ENCODE data around the gene DLL4.
"Not testable (repeated sequence)": the region's sequence is repeated elsewhere in the genome, so short reads cannot be mapped to it uniquely, and the experiment has no call there.

The DLL4 gene

GRCh38 chr15:40958723-40959122, 29.6 kb downstream of the DLL4 start:
- DNase-seq (ENCODE audit: low spot score), result no peak

DNA sequence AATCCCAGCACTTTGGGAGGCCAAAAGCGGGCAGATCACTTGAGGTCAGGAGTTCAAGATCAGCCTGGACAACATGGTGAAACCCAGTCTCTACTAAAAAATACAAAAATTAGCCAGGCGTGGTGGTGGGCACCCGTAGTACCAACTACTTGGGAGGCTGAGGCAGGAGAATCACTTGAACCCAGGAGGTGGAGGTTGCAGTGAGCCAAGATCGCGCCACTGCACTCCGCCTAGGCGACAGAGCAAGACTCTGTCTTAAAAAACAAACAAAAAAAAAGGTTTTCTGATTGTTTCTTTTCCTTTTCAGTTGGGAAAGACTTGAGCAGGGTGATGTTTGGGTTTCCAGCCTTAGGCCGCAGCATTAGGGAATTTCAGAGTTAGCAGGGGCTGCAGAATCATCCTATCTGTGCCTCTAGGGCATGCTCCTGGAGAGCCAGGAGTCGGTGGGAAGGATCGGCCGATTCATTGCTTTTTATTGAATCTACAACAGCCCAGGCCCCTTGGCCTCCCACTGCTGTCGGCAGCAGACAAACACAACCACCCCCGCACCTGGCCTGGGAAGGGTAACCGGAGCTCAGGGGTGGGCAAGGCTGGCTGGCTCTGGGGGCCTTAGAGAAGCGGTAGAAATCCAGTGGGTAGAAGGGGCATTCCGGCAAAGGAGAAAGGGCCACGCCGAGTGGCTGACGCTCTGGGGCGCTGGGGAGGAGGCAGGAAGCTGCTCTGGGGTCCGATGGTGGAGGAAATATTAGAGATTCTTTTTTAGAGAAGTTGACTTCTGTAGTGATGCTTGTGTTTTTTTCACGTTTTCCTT, 30.4 kb downstream of the DLL4 start:
- no peak for DNase-seq (ENCODE audit: low spot score)

DNA sequence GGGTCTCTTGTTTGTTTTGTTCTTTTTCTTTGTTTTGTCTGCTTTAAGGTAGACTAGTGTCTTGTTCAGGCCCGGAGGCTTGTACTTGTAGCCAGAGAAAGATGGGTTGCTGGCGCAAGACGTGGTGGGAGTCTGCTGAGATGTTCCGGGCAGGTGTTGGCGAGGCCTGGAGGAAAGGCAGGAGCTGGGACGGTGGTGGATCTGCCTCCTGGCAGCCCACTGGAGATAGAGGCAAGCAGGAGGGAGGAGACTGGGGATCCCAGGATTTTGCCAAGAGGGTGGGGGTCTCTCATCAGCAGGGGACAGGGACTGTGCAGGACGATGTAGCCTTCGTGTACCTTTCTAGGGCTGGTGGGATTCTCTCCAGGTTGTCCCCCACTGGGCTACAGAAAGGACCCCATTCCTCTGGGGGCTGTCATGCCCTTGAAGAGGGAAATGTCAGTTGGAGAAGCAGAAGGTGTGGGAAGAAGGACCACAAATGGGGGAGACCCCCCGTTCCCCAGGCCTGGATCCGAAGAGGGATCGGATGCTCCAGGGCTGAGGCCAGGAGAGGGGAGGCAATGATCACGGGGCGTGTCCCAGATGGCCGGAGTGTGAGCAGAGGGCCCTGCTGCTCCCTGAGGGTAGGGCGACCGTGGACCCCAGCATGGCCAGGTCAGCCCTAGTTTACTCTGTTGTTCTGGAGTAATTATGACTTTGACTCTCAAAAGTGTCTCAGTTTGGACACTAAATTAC, 31.2 kb downstream of the DLL4 start:
- no peak for DNase-seq (ENCODE audit: low spot score)

DNA sequence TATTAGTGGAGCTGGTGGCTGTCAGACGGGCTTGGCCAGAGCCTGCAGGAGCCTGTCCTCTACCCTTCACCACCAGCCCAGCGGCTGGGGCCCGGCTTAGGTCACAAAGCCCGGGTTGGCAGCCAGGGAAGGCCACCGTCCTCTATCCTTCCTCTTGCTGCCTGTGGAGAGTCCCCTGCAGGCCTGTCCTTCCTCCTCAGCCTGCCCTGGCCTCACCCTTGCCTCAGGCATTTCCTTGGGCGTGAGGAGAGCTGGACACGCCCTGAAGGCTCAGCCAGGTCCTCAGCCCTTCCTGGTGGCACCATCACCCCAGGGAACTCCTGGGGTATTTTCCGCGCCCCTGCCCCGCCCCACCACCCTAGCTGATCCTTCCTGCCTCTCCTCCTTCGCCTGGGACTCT, 31.8 kb downstream of the DLL4 start:
- no peak for DNase-seq (ENCODE audit: low spot score)

DNA sequence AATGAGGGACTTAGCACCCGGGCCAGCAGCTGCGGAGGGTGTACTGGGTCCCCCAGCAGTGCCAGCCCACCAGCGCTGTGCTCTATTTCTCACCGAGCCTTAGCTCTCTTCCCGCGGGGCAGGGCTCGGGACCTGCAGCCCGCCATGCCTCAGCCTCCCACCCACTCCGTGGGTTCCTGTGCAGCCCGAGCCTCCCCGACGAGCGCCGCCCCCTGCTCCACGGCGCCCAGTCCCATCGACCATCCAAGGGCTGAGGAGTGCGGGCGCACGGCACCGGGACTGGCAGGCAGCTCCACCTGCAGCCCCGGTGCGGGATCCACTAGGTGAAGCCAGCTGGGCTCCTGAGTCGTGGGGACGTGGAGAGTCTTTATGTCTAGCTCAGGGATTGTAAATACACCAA, 32.6 kb downstream of the DLL4 start:
- DNase-seq (ENCODE audit: low spot score), result not testable (repeated sequence)

GRCh38 chr15:40962317-40962716, 33.2 kb downstream of the DLL4 start:
- DNase-seq (ENCODE audit: low spot score), result not testable (repeated sequence)

DNA sequence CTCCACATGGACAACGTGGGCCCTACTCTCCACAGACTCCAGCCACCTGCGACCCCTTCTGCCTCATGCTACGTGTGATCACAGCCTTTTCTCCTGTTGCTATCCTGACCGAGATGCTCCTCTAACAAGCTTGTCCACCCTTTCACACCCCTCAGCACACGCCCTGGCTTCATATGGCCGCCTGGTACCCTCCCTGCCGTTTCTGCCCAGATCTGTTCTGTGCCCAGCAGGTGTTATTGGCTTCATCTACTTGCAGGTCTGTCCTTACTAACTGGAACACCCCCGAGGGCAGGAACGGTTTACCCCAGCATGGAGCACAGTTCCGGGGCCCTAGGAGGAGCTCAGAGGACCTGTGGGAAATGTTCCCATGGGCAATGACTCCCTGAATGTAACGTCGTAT, 34.1 kb downstream of the DLL4 start:
- no peak for DNase-seq (ENCODE audit: low spot score)

GRCh38 chr15:40964006-40964405, 34.9 kb downstream of the DLL4 start:
- no peak for DNase-seq (ENCODE audit: low spot score)

- DNase-seq (ENCODE audit: low spot score), result no peak
Measured at GRCh38 chr15:40964634-40965033, 35.5 kb downstream of the DLL4 start.

DNA sequence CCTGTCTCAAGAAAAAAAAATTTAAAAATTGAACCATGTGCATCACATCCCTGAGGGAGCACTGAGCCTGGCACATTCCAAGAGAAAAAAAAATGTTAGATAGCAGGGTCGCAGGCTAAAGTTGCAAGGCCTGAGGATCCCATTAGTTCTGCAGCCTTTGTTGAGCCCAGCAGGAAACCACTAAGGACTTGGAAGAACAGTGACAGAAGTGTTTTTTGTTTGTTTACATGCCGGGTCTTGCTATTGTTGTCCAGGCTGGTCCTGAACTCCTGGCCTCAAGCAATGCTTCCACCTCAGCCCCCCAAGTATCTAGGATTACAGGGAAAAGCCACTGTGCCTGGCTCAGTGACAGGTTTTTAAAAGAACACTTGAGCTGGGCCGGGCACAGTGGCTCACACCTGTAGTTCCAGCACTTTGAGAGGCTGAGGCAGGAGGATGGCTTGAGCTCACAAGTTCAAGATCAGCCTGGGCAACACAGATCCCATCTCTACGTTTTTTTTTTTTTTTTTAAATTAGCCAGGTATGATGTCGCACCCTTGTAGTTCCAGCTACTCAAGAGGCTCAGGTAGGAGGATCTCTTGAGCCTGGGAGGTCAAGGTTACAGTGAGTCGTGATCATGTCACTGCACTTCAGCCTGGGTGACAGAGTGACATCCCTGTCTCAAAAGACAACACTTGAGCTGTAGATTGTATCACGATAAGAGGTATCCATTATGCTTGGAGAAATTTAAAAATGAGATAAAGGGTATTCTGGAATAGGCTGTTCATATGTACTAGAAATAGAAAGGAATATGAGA, 39.3 kb downstream of the DLL4 start:
- no peak for DNase-seq (ENCODE audit: low spot score)

GRCh38 chr15:40969363-40969762, 40.2 kb downstream of the DLL4 start:
- DNase-seq (ENCODE audit: low spot score), result no peak

DNA sequence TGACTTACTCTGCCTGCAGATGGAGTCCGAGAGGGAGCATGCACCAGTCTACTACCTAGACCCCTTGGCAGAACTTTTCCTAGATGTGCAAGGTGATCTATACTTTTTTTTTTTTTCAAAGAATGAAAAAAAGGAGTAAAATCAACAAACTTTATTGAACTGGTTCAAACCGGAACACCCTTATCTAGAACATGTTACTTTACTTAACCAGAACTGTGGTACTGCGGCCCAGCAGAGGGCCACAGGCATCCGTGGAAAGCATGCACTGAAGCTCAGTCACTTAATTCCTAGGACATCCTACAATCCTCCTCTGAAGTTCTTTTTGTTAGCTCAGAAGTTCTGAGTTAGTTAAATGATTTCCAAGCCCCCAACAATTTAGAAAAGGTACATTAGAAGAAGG, 45.7 kb downstream of the DLL4 start:
- DNase-seq (ENCODE audit: low spot score), result no peak

DNA sequence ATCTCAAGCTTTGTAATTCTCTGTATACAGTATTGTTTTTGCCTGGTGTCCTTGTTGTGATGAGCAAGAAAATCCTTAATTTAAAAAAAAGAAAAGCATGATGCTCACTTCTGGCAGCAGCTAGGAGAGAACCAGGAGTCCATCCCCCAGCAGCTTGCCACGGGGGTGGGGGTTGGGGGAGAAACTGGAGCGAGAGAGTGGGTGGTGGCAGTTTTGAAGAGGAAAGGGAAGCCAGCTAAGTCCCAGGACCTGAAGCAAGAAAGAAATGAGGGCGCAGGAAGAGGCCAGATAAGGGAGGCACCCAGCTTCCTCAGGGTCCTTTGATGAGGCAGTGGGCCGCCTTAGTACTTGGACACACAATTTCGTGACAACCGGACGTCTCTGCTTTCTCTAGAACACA, 47.7 kb downstream of the DLL4 start:
- DNase-seq (ENCODE audit: low spot score), result no peak

GRCh38 chr15:40978141-40978540, 49.0 kb downstream of the DLL4 start:
- DNase-seq (ENCODE audit: low spot score), result no peak

- DNase-seq (ENCODE audit: low spot score), result no peak
Measured at GRCh38 chr15:40978562-40978961, 49.4 kb downstream of the DLL4 start.

DNA sequence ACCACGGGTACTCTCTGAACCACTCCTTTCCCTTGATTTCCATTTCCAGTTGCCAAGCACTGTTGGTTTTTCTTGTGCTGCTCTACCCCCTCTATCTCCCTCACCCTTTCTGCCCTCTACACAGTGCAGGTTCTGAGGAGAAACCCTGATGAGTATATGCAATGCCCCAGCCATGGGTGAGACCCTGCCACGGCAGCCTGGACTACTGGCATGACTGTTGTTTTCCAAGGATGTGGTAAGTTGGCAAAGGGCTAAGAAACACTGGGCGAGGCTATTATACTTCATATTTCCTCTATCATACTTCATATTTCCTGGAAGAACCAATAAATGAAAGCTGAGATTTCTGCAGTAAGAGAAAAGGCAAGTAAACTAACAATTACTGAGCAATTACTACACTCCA, 52.0 kb downstream of the DLL4 start:
- DNase-seq (ENCODE audit: low spot score), result no peak

DNA sequence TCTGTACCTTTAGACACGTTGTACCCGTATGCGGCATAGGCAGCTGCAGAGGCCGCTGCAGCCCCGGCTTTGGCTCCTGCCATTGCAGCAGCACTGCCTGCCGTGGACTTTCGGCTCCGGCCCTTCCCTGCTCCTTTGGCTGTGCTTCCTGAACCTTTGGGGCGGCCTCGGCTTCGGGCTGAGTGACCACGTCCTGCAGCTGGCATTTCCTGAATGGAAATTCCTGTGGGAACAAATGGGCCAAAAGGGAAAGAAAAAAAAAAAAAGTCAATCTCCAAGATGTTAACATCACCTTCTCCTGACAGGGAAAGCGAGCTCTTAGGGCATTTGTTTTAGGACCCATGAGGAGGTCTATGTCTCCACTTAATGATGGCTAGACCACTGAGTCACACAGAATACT, 53.7 kb downstream of the DLL4 start:
- DNase-seq (ENCODE audit: low spot score), result no peak

DNA sequence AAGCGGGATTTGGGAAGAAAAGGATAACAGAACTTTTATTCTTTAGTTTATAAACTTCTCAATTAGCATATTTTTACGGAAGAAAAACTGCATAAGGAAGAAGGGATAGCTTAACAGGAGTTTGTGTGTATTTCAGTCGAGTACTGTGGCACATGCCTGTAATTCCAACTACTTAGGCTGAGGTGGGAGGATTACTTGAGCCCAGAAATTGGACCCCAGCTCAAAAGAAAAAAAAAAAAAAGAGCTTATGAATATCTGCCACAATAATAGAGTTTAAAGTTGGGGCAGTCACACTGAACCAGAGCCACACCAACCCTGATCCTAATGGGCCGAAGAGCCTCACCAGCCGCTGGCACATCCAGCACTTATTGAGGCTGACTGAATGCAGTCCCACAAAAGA, 55.3 kb downstream of the DLL4 start:
- DNase-seq (ENCODE audit: low spot score), result no peak

DNA sequence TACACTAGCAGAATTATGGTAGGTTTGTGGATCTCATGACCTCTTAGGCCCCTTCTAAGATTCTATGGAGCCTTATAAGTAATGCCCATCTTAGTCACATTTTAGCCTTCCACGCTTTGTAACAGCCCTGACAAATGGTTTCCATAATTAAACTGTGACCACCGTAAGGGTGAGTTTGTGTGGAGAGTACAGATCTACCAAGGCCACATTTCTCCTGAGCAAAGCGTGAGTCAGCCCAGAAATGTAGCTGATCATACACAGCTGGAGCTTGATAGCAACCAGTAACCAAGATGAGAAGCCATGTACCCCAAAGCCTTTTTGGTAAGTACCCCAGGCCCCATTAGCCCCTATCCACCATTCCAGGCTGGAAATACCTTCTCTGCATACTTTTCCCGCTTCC, 55.8 kb downstream of the DLL4 start:
- DNase-seq (ENCODE audit: low spot score), result no peak

GRCh38 chr15:40985541-40986330, 56.6 kb downstream of the DLL4 start:
- DNase-seq (ENCODE audit: low spot score), result no peak

DNA sequence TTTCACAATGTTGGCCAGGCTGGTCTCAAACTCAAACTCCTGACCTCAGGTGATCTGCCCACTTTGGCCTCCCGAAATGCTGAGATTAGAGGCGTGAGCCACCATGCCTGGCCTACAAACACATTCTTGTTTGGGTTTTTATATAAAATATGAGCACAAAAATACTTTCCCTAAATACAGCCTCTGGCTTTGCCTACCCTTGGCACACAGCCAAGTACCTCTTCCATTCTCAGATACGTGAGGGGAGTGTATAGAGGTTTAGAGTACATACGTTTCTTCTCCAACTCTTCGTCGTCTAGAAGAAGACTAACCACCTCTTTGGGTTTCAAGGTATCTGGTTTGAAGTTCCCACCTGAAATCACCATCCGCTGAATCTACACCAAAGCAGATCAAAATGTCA, 57.7 kb downstream of the DLL4 start:
- no peak for DNase-seq (ENCODE audit: low spot score)

- DNase-seq (ENCODE audit: low spot score), result no peak
Measured at GRCh38 chr15:40988156-40988555, 59.0 kb downstream of the DLL4 start.
